PC-9 (cell line): ENCODE measurements around the gene CA12. TPM values are rescaled to one million over a fixed set of nuclear protein-coding genes. Genes with fewer than 3 reads are reported as not detected.
A peak's percentile ranks its signal among the peaks of the same experiment; 100 is the strongest.

Source experiments
- BruUV-seq: library from RNA; stranded (reverse); fragments of 400-500 nt; replicated peaks from 2 replicates; lab custom pipeline; 2021; lab: Mats Ljungman, UMichigan
- CTCF ChIA-PET: fragments of 300-600 bp; sonication (Branson Sonifier 250); formaldehyde crosslinking; loops from one replicate; lab custom pipeline; 2022; ENCODE audit warnings: antibody characterized with exemption; lab: Charles Lee
- POLR2A ChIA-PET: fragments of 300-600 bp; sonication (Branson Sonifier 250); formaldehyde crosslinking; loops from one replicate; lab custom pipeline; 2022; ENCODE audit warnings: antibody characterized with exemption; ENCODE audit not compliant: unreplicated experiment; lab: Charles Lee
- DNase-seq, 2 experiments: peaks; one replicate each; pipeline versions ENCODE4 v3.0.0 to v3.0.0-alpha.2; 2015 to 2022; ENCODE audit warnings: mixed read lengths in 1 of 2
- H2AFZ ChIP-seq: fragments of 200-600 bp; sonication (generic); 2 replicates; pipeline ENCODE4 v1.8.1; 2017; ENCODE audit warnings: antibody characterized with exemption
- H3F3A ChIP-seq: fragments of 200-600 bp; sonication (generic); 2 replicates; pipeline ENCODE4 v1.8.1; 2017; ENCODE audit warnings: antibody characterized with exemption, mild to moderate bottlenecking, low read depth; ENCODE audit not compliant: insufficient read depth
- H3K27ac ChIP-seq: fragments of 200-600 bp; sonication (generic); 2 replicates; pipeline ENCODE4 v1.6.1; 2016; ENCODE audit warnings: mixed run types
- H3K27me3 ChIP-seq: fragments of 200-600 bp; sonication (generic); 2 replicates; pipeline ENCODE4 v1.6.1; 2016; ENCODE audit warnings: low read depth, mixed run types; ENCODE audit not compliant: insufficient read depth
- H3K36me3 ChIP-seq: fragments of 200-600 bp; sonication (generic); 2 replicates; pipeline ENCODE4 v1.6.1; 2016; ENCODE audit warnings: low read depth, mixed run types
- H3K4me1 ChIP-seq: fragments of 200-600 bp; sonication (generic); replicated peaks from 2 replicates; pipeline ENCODE4 v1.6.1; 2016; ENCODE audit warnings: mixed run types; ENCODE audit not compliant: insufficient read depth
- H3K4me2 ChIP-seq: fragments of 200-600 bp; sonication (generic); 2 replicates; pipeline ENCODE4 v1.6.1; 2017; ENCODE audit warnings: mixed run types
- H3K4me3 ChIP-seq: fragments of 200-600 bp; sonication (generic); 2 replicates; pipeline ENCODE4 v1.6.1; 2016; ENCODE audit warnings: mixed run types
- H3K79me2 ChIP-seq: fragments of 200-600 bp; sonication (generic); 2 replicates; pipeline ENCODE4 v1.6.1; 2017; ENCODE audit warnings: low read depth, mixed run types
- H3K9me2 ChIP-seq: fragments of 200-600 bp; sonication (generic); 2 replicates; pipeline ENCODE4 v1.8.1; 2017; ENCODE audit warnings: mild to moderate bottlenecking; ENCODE audit not compliant: insufficient read depth
- H3K9me3 ChIP-seq: fragments of 200-600 bp; sonication (generic); 2 replicates; pipeline ENCODE4 v1.8.1; 2016; ENCODE audit warnings: low read depth; ENCODE audit not compliant: insufficient read depth
- H4K20me1 ChIP-seq: fragments of 200-600 bp; sonication (generic); 2 replicates; pipeline ENCODE4 v1.8.1; 2017; ENCODE audit not compliant: insufficient read depth
- EZH2 ChIP-seq: fragments of 200-600 bp; sonication (generic); IDR thresholded peaks from 2 replicates; pipeline ENCODE4 v1.8.0; 2017; ENCODE audit warnings: antibody characterized with exemption, low read depth
- intact Hi-C: fragments of 100-400 bp; cut with micrococcal nuclease; formaldehyde crosslinking; loops from one replicate; pipeline ENCODE4 v1.10.0; 2022; ENCODE audit not compliant: unreplicated experiment
- total RNA-seq: library from RNA; stranded (reverse); gene quantifications from 2 replicates; pipeline ENCODE4 v1.2.3, GENCODE V29; 2021
- TF ChIP-seq, protein P1 (sequence below): fragments of 200-600 bp; sonication (generic); conservative IDR thresholded peaks from 2 replicates; pipeline ENCODE4 v1.6.1; 2017; ENCODE audit warnings: mixed run types, antibody characterized with exemption, mild to moderate bottlenecking, moderate library complexity

Gene CA12
- total RNA-seq, 1 experiment from 2014 or later = 4.6 TPM

DNA sequence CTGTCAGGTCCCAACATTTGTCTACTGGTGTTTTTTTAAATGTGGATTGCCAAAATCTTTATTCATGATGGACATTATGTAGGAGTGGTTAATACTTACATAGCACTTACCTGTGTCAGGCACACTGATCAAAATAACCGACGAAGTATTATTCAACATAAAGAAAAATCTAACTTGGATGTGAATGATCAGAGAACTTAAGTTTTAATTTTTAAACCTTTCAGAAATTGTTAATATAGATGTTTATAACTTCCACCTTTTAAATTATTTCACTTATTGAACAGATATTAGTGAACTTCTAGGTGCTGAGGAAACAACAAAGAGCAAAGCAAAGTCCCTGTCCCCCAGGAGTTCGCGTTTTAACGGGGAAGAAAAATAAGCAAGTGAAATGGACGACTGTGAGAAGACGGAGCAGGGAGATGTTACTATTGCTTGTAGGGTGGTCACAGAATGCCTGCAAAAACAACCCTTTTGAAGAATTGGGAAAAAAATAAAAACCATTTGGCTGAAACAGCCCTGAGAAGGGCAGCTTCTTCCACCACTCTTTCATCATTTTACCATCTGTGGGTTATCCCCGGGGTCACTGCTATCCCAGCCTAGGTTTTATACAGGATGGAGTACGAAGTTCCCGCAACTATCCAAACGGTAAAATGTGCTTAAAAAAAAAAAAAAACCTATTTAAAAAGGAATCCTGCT lies 105.2 kb downstream of the CA12 start:
- H3K4me1 ChIP-seq = peaks cover 16% of the 10 kb centered on the region
- no peak overlapping the region for H3K27ac ChIP-seq
- no peak for DNase-seq
- peak overlapping the region; percentile 92 for H2AFZ ChIP-seq
- H4K20me1 ChIP-seq = no peaks in the 10 kb centered on the region
- no peaks in the 10 kb centered on the region for H3K79me2 ChIP-seq
- no peaks in the 10 kb centered on the region for H3K9me2 ChIP-seq
- no peaks in the 10 kb centered on the region for H3K36me3 ChIP-seq
- H3K27me3 ChIP-seq = no peaks in the 10 kb centered on the region
- intact Hi-C loops = loop anchor here (1.0 to 2.0 kb wide), 2 partner anchors 88 to 119 kb away; partner anchors contain the start of genes RAB8B and RPS27L
- TF ChIP-seq, protein P1, sequence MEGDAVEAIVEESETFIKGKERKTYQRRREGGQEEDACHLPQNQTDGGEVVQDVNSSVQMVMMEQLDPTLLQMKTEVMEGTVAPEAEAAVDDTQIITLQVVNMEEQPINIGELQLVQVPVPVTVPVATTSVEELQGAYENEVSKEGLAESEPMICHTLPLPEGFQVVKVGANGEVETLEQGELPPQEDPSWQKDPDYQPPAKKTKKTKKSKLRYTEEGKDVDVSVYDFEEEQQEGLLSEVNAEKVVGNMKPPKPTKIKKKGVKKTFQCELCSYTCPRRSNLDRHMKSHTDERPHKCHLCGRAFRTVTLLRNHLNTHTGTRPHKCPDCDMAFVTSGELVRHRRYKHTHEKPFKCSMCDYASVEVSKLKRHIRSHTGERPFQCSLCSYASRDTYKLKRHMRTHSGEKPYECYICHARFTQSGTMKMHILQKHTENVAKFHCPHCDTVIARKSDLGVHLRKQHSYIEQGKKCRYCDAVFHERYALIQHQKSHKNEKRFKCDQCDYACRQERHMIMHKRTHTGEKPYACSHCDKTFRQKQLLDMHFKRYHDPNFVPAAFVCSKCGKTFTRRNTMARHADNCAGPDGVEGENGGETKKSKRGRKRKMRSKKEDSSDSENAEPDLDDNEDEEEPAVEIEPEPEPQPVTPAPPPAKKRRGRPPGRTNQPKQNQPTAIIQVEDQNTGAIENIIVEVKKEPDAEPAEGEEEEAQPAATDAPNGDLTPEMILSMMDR = no peak
- no peak for TF ChIP-seq EZH2
- H3K4me2 ChIP-seq = peak overlapping the region; percentile 95
- peaks cover 26% of the 10 kb centered on the region for H3F3A ChIP-seq
- no peaks in the 10 kb centered on the region for H3K9me3 ChIP-seq
- ChIA-PET POLR2A (interaction anchor here (0.6 kb wide), 1 partner anchor 448 kb away, joined by 6 read pairs; no protein-coding TSS in a partner anchor), CTCF (interaction anchor here (0.7 kb wide), 2 partner anchors 88 to 95 kb away, joined by 6 to 7 read pairs; no protein-coding TSS in a partner anchor)
- TSS peak; percentile 93 for BruUV-seq
- H3K4me3 ChIP-seq = peak overlapping the region; percentile 82

DNA sequence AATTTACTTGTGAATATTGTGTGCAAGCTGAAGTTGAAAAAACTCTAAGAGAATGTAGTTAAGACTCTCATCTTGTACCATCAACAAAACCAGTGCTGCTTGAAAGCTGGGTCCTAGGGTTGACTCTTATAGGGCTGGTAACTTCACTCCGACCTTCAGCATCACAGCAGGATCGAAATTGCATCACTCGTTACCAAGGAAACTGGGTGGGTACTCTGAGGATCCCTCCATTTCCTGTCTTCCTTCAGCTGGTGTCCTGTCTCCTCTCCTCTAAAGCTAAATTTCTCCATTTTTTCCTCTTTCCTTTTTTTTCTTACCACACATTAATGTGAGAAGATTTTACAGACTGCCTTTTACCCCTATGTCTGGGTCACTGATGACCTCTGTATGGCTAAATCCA lies 107.2 kb downstream of the CA12 start:
- no peak for DNase-seq
- Histone ChIP-seq H3K27ac (no peak overlapping the region), H3K4me2 (no peak overlapping the region), H3F3A (peaks cover 26% of the 10 kb centered on the region), H3K27me3 (no peaks in the 10 kb centered on the region), H2AFZ (no peak overlapping the region), H3K79me2 (no peaks in the 10 kb centered on the region), H3K36me3 (no peaks in the 10 kb centered on the region), H3K9me3 (no peaks in the 10 kb centered on the region), H3K9me2 (no peaks in the 10 kb centered on the region), H4K20me1 (no peaks in the 10 kb centered on the region), H3K4me3 (no peak overlapping the region), H3K4me1 (peaks cover 16% of the 10 kb centered on the region)
- TF ChIP-seq, protein P1 = no peak
- no peak for TF ChIP-seq EZH2
- CTCF ChIA-PET = no interaction called here
- intact Hi-C loops = no loop called here
- no TSS peak for BruUV-seq
- POLR2A ChIA-PET = interaction anchor here (0.6 to 0.7 kb wide), 2 partner anchors 107 to 460 kb away, joined by 5 to 17 read pairs; partner anchors contain the start of gene CA12

Other genes with a start within 250 kb of the CA12 start
- gene RPS27L, start 224.4 kb downstream of the CA12 start, total RNA-seq = 59.7 and 77.0 TPM in 2 replicates
- 19.3 and 20.9 TPM in 2 replicates for gene RAB8B, start 192.2 kb downstream of the CA12 start, total RNA-seq
- 4.9 and 5.8 TPM in 2 replicates for gene APH1B, start 104.2 kb downstream of the CA12 start, total RNA-seq
- 57.5 and 59.7 TPM in 2 replicates for gene USP3, start 122.7 kb upstream of the CA12 start, total RNA-seq
- gene FBXL22, start 215.5 kb upstream of the CA12 start, total RNA-seq = 0.17 and 0.88 TPM in 2 replicates